GM18519 (cell line): ENCODE measurements around the gene EBF3.

Experiments
- ATAC-seq: cut with Tn5 transposase; IDR thresholded peaks from one replicate; pipeline ENCODE4 v1.9.1; 2021; ENCODE audit warnings: mild to moderate bottlenecking, moderate library complexity; ENCODE audit not compliant: unreplicated experiment, low FRiP score

EBF3 gene

GRCh38 chr10:129912986-129913695, 50.9 kb downstream of the EBF3 start:
- ATAC-seq, result no peak

GRCh38 chr10:129912166-129912917, 51.7 kb downstream of the EBF3 start:
- no peak for ATAC-seq

- no peak for ATAC-seq
Observed at GRCh38 chr10:129911451-129912165, 52.5 kb downstream of the EBF3 start.

- ATAC-seq, result no peak
Observed at GRCh38 chr10:129910861-129911260, 53.2 kb downstream of the EBF3 start.

GRCh38 chr10:129909531-129910256, 54.4 kb downstream of the EBF3 start:
- ATAC-seq, result no peak

GRCh38 chr10:129909080-129909479, 55.0 kb downstream of the EBF3 start:
- ATAC-seq, result no peak

- no peak for ATAC-seq
Observed at GRCh38 chr10:129908406-129908805, 55.7 kb downstream of the EBF3 start.

GRCh38 chr10:129905553-129905952, 58.5 kb downstream of the EBF3 start:
- no peak for ATAC-seq

GRCh38 chr10:129904323-129904722, 59.8 kb downstream of the EBF3 start:
- no peak for ATAC-seq

- no peak for ATAC-seq
Observed at GRCh38 chr10:129901389-129902006, 62.6 kb downstream of the EBF3 start.

GRCh38 chr10:129900825-129901224, 63.2 kb downstream of the EBF3 start:
- no peak for ATAC-seq

GRCh38 chr10:129899276-129900130, 64.6 kb downstream of the EBF3 start:
- no peak for ATAC-seq

- ATAC-seq, result no peak
Observed at GRCh38 chr10:129898706-129899268, 65.3 kb downstream of the EBF3 start.

GRCh38 chr10:129897871-129898626, 66.0 kb downstream of the EBF3 start:
- ATAC-seq, result no peak

GRCh38 chr10:129896860-129897200, 67.2 kb downstream of the EBF3 start:
- ATAC-seq, result no peak

- ATAC-seq, result no peak
Observed at GRCh38 chr10:129896136-129896859, 67.8 kb downstream of the EBF3 start.

GRCh38 chr10:129895811-129896135, 68.3 kb downstream of the EBF3 start:
- ATAC-seq, result no peak

GRCh38 chr10:129894698-129895097, 69.4 kb downstream of the EBF3 start:
- ATAC-seq, result no peak
